HG02678 (cell line): ENCODE results near the gene CLPTM1L.
"Not testable (repeated sequence)": the region's sequence is repeated elsewhere in the genome, so short reads cannot be mapped to it uniquely, and the experiment has no call there.

Experiments
- ATAC-seq: cut with Tn5 transposase; IDR thresholded peaks from one replicate; pipeline ENCODE4 v1.9.1; 2021; ENCODE audit warnings: mild to moderate bottlenecking, moderate library complexity; ENCODE audit not compliant: unreplicated experiment

CLPTM1L gene

GRCh38 chr5:1278656-1279442 lies 66.0 kb downstream of the CLPTM1L start:
- ATAC-seq, result no peak

- ATAC-seq, result no peak
Measured at GRCh38 chr5:1278216-1278615, 66.7 kb downstream of the CLPTM1L start.

GRCh38 chr5:1277781-1278180 lies 67.1 kb downstream of the CLPTM1L start:
- ATAC-seq, result no peak

- no peak for ATAC-seq
Measured at GRCh38 chr5:1277331-1277730, 67.6 kb downstream of the CLPTM1L start.

- ATAC-seq, result no peak
Measured at GRCh38 chr5:1276930-1277329, 68.0 kb downstream of the CLPTM1L start.

- ATAC-seq, result not testable (repeated sequence)
Measured at GRCh38 chr5:1275397-1276391, 69.2 kb downstream of the CLPTM1L start.

GRCh38 chr5:1274471-1274870 lies 70.4 kb downstream of the CLPTM1L start:
- no peak for ATAC-seq

GRCh38 chr5:1273745-1274144 lies 71.2 kb downstream of the CLPTM1L start:
- ATAC-seq, result no peak

- ATAC-seq, result no peak
Measured at GRCh38 chr5:1272201-1272600, 72.7 kb downstream of the CLPTM1L start.

GRCh38 chr5:1270933-1271914 lies 73.7 kb downstream of the CLPTM1L start:
- ATAC-seq, result no peak

GRCh38 chr5:1270426-1270825 lies 74.5 kb downstream of the CLPTM1L start:
- ATAC-seq, result no peak

- no peak for ATAC-seq
Measured at GRCh38 chr5:1268666-1269065, 76.2 kb downstream of the CLPTM1L start.

- ATAC-seq, result no peak
Measured at GRCh38 chr5:1268056-1268455, 76.8 kb downstream of the CLPTM1L start.
